Measurements from ENCODE around the gene SLC4A5.
"Not testable (repeated sequence)": the region's sequence is repeated elsewhere in the genome, so short reads cannot be mapped to it uniquely, and the experiment has no call there.

SLC4A5 gene

DNA sequence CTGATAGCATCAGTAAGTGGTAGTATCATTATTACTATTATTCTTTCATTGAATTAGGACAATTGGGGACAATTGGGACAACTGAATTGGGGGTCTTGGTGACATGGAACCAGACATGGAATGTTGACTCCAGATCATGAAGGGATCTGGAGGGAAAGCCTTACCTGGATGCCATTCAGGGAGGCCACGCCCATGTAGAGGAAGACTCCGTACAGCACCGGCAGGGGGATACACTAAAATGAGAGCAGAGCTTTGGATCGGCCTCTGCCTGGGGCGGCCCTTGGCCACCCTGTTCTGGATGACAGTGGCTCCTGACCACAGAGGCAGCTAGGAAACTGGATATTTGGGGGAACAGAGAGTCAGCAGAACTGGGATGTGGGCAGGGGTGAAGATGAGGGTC lies 115.6 kb downstream of the SLC4A5 start:
- no peak for DNase-seq

DNA sequence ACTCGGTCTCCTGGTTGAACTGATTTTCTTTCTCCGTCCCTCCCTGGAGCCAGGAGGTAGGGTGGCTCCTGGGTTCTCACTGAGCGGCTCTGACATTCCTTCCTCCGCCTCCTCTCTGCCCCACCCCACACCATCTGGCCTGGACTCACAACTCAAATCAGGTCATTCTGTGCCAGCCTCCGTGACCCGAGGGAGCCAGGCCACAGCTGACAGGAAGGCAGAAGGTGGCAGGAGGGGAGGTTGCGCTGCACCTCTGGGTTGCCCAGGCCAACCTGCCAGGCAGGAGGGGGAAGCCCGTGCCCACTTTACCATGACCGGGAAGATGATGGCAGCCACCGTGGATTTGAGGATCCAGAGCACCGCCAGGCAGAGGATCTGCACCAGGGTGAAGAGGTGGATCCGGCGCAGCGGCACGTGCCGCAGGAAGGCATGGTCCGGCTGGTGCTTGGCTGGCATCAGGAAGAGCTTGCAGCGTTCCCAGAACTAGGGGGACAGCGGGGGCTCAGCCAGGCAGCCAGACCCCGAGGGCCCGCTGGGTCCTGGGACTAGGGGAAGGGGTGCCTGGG lies 116.5 kb downstream of the SLC4A5 start:
- DNase-seq, result no peak

DNA sequence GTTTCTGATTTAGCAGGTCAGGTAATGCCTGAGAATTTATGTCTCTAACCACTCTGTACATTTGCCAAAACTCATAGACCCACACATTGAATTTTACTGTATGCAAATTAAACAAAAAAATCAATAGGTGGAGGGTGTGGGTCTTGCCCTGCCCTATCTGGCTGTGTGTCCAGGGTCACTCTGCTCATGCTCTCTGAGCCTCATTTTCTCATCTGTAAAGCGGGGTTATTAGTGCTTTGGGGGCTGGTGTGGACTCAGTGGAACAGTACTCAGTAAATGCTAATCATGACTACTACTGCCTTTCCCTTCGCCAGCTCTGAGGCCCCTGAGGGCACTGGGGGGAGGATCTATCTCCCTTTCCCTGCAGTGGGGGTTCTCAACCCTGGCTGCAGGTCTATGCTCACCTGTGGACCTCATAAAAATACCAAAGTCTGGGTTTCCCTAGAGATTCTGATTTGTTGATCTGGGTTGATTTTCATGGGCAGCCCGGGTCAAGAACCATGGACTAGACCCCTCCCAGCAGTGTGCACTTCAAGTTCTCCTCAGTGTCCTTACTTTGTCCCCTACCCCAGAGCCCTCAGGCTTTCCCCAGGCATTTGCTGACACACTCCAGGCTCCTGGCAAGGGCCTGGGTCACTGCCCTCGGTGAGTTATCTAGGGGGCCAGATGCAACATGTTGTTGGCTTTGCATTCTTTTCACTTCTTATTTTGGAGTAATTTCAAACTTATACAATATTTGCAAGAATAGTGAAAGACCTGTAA lies 117.3 kb downstream of the SLC4A5 start:
- no peak for DNase-seq

DNA sequence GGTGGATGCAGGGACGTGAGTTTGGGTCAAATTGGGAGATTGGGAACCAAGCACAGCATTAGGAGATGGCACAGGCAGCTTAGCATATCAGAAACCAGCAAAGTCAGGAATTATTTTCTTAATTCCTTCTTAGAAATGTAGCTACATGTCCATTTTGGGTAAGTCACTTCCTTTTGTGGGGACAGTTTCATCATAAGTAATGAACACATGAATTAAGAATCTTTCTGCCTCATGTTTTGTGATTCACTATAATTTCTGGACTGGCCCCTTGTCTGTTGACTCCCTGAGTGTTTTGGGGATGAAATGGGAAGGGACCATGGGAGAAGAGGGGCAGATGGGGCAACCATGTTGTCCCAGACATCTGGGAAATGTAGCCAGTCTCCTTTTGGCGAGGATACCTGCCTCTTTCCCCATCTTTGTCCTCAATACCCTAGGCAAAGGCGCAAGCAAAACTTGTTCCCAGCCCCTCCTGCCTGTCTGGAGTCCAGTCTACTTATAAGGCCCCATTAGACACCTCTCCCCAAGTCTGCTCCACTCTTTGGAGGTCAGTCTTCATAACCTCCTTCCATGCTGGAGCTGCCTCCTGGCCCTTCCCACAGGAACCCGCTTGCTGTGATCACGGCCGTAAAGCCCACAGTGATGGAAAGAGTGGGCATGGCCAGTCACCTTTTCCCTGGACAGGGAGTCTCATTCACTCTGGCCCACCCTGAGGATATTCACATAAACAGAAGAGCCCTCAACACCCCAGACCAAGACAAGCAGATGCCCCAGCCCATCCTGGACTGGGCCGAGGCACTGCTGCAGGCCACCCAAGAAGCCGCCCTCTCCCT lies 119.1 kb downstream of the SLC4A5 start:
- DNase-seq, result no peak

DNA sequence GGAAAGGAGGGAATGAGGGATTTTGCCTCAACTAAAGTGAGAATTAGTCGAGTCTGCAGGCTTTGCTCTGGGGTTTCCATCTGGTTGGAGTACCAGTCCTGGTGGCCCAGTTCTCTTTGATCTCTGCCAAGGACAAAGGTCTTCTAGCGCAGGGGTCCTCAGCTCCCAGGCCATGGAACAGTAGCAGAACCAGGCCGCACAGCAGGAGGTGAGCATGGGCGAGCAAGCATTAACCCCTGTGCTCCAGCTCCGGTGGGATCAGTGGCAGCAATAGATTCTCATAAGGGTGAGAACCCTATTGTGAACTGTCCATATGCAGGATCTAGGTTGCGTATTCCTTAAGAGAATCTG lies 120.9 kb downstream of the SLC4A5 start:
- no peak for DNase-seq

DNA sequence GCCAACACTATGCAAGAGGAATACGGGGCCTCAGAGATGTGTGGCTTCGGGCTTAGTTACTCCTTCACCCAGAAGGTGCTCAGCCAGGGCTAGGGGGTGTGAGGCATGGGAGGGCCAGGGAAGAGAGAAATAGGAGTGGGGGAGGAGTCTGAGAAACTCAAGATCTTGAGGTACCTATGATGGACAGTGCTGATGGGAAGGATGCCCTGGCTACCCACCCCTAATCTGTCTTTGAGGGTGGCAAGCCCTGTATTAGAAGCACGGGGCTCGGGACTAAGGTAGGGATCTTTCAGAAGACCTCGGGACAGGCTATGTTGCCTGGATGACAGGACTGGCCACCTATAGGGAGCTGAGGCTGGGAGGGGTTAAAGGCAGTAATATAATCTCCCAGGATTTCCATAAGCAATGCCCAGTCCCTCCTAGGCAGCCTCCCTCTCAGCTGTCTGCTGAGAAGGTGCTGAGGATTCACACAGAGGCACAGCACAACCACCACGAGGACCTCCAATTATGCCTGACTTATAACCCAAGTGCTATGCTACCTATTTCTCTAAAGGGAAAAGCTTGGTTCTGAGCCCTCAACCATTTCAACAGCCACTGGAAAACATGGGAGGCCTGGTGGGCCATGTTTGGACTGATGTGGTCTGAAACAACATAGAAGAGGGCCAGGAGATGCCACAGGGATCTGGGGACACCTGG lies 121.5 kb downstream of the SLC4A5 start:
- no peak for DNase-seq

DNA sequence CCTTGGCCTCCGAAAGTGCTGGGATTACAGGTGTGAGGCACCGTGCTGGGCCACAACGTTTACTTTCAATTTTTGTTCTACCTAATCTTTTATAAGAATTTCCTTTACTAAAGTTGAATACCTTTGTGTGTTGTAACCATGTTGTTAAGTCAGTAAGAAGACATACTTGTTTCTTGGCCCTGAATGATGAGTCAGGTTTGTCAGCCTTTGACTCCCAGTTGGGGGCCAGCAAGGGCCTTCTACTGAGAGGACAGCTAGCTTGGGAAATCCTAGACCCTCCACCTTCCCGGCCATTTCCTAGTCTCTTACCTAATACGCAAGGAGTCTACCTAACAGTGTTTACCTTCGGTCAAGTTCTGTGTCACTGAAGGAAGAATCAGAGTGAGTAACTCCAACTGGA lies 122.1 kb downstream of the SLC4A5 start:
- DNase-seq, result no peak

DNA sequence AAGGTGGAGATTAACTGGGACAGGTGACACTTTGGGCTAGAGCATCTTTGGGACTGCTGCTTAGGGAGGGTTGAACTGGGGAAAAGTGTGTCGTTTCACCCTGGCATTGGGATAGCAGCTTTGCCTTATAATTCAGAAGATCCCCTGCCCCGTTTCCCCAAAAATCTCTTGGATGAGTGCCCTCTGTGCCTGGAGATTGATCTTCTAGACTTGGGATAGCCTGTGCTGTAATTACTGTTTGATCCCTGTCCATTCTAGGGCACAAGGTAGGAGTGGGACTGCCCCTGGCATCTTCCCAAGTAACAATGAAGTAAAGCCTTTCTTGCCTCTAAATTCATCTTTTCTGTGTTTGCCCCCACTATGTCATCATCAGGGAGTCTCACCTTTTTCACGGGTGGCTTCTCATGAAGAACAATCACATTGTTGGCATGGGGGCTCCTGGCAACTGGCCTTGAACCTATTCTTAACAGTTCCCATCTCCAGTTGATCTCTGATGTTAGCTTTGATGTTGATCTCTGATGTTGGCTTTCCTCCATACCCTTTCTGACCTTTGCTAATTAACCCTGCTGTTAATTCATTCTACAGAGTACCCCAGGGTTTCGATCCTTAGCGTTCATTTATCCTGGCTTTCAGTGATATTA lies 123.2 kb downstream of the SLC4A5 start:
- no peak for DNase-seq

DNA sequence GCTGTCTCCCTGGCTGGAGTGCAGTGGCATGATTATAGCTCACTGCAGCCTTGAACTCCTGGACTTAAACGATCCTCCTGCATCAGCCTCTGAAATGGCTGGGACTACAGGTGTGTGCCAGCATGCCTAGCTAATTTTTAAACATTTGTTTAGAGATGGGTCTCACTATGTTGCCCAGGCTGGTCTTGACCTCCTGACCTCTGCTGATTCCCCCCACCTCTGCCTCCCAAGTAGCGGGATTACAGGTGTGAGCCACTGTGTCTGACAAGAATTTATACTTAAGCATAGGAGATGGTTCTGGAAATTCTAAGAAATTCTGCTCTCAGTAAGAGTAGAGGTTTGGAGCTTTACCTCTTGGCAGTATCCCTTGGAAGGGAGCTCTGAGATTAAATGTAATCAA lies 126.6 kb downstream of the SLC4A5 start:
- DNase-seq, result no peak

DNA sequence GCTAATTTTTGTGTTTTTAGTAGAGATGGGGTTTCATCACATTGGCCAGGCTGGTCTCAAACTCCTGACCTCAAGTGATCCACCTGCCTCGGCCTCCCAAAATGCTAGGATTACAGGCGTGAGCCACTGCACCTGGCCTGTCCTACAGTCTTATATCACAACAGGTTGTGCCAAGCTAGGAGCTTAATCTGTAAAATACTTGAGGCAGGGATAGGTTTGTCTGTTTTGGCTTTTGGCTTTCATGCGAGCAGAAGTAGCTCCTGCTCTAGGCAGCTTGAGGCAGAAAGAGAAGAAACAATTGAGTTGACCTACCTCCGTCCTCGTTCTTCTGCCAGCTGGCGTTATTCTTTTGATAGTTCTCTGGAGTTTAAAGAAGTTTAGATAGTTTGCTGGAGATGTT lies 127.4 kb downstream of the SLC4A5 start:
- DNase-seq, result not testable (repeated sequence)

DNA sequence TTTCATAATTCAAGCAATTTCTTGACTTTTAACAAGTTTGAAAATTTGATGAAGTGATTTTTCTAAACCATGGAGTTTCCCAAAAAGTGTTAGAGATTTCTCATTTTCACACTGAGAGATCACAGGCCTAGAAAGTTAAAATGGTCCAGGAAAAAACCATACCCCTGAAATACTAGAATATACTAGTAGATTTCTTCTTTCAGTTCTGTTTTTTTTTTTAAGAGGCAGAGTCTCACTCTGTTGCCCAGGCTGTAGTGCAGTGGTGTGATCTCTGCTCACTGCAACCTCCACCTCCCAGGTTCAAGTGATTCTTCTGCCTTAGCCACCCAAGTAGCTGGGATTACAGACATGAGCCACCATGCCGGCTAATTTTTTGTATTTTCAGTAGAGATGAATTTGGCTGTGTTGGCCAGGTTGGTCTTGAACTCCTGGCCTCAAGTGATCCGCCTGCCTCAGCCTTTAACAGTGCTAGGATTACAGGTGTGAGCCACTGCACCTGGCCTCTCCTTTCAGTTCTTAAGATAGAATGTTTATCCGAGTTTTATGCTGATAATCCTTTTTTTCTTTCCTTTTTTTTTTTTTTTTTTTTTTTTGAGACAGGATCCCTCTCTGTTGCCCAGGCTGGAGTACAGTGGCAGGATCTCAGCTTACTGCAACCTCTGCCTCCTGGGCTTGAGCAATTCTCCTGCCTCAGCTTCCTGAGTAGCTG lies 130.4 kb downstream of the SLC4A5 start:
- no peak for DNase-seq

DNA sequence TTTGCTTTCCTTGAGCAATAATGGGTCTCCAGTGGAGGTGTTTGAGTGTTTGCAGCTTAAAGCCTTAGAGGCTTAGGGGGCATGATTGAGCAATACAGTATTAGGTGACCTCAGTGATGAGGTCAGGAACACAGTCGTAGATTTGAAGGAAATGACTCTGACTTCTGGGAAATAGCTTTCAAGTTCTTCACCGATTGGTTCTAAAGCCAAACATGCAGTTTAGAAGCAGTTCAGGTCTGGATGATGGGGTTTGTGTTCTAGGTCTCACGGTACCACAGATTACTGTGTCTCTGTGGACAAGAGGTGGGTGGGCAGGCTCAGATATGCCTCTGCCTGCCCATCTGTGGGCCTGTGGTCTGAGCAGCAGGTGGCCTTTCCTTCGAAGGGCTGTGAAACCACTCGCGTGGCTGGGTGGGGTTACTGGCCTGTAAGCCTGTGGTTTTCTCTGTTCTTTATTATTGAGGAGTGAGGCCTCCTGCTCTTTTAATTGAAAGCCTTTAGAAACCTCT lies 137.0 kb downstream of the SLC4A5 start:
- no peak for DNase-seq

DNA sequence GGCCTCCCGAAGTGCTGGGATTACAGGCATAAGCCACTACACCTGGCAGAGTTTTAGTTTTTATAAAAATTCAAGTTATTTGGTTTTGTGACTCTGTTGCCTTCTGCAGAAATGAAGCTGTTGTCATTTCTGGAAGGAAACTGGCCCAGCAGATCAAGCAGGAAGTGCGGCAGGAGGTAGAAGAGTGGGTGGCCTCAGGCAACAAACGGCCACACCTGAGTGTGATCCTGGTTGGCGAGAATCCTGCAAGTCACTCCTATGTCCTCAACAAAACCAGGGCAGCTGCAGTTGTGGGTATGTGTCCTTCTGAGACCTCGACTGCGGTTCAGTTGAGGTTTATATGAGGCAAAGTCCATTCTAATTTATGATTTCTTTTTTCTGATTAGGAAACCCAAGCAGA lies 137.6 kb downstream of the SLC4A5 start:
- DNase-seq, result no peak

DNA sequence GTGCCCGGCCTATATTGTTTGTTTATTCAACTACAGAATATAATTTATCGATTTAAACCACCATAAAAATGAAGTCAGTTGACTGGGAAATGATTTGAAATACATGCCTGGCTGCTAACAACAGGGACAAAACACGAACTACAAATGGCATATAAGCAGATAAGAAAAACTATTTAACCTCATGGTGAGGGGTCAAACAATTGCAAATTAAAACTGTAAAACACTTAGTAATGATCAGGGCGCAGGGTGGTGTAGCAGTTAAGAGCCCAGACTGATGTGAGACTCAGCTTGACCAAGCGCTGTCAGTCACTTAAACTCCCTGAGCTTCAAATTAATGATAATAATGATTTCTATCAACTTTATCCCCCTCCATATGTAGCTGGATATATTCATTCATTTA lies 138.1 kb downstream of the SLC4A5 start:
- no peak for DNase-seq

DNA sequence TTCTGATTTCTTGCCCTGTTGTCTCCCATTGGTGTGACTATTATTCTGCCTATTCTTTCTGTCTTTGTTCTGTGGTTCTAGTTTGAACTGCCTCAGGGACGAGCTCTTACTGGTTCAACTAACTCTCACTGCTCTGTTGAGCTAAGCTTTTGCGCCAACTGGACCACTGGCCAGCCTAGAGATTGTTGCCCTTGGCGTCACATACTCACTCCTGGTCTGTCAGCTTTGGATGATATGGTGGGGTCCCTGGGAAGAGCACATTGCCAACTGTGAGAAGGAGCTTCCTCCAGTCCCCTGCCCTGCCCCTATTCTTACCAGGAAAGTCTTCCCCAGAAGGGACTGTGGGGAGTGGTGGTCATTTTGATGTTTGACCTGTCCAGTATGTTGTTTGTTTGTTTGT lies 138.8 kb downstream of the SLC4A5 start:
- DNase-seq, result no peak

DNA sequence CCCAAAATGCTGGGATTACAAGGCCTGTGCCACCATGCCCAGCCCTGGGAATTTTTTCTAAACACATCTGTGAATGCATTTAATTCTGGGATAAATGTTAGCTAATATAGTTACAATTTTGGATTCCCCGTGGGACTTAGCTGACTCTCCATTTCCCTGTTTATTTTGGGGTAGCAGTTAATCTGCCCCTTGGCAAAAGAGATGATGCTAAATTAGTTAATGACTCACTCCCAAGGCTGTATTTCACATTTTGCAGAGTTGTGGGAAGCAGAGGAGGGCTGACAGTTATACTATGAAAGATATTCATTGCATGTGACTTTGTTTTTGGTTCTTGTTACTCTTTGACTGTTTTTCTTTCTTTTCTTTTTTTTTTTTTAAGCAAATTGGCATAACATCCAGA lies 141.6 kb downstream of the SLC4A5 start:
- DNase-seq, result no peak

DNA sequence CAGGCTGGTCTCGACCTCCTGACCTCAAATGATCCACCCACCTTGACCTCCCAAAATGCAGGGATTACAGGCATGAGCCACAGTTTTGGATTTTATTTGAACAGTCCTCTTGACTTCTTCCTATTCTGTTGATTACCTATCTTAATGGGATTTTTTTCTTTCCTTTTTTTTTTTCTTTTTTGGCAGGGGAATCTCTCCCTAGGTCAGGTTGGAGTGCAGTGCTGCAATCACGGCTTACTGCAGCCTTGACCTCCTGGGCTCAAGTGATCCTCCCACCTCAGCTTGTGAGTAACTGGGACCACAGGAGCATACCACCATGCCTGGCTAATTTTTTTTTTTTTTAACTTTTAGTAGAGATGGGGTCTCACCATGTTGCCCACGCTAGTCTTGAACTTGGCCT lies 142.0 kb downstream of the SLC4A5 start:
- no peak for DNase-seq

DNA sequence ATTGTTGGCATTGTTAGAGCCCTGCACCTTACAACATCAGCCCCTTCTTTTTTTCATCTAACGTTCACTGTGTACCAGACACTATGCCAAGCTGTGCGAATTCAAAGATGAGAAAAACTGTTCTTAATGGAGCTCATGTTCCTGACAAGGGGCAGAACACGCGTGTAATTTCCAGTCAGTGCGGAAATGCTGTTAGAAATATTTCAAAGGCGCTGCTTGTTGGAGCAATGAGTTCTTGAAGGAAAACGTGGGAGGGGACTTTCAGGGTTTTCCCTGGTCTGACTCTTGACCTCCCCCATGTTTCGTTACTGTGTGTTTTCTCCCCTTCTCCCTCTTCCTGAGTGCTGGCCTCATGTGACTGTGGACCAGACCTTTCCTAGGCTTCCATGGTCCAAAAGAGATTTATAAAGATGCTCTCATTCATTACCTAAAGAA lies 143.3 kb downstream of the SLC4A5 start:
- no peak for DNase-seq

DNA sequence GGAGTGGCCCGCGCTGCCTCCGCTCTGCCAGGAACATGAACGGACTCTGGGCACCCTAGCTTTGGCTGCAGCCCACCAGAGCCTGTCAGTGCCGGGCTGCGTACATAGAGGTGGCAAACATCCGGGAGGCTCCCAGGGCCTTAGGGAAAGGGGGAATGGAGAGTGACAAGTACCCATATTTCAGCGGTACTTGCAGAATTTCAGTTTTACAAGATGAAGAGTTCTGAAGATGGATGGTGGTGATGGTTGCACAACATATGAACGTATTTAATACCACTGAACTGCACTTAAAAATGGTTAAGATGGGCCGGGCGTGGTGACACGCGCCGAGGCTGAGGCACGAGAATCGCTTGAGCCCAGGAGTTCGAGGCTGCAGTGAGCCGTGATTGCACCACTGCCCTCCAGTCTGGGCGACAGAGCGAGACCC lies 143.9 kb downstream of the SLC4A5 start:
- no peak for DNase-seq

DNA sequence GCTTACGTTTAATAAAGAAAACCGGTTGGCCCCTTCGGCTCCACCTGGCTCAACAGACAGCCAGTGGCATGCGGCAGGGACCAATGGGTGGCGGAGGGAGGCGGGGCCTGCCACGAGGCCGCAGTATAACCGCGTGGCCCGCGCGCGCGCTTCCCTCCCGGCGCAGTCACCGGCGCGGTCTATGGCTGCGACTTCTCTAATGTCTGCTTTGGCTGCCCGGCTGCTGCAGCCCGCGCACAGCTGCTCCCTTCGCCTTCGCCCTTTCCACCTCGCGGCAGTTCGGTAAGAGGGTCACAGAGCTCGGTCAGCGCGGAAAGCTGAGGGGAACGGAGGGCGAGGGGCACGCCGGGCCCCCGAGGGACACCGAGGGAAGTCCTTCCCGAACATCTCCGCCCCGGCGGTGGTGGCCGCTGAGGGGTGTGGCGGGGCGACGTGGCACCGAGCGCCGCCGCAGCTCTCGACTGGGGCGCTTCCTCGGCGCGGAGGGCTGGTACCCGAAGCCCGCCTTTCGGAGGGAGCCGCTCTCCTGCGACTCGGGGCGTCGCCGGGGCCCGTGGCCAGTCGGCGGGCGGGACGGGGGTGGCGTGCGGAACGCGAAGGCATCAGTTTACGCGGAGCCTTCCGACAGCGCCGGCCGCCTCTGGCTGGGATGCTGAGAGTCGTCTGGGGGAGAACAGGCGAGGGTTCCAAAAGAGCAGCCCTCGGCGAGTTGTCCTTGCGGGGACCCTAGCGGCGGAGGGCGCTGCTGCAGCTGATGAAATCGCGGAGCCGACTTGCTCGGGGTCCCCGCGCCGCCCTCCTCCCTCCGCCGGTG lies 144.5 kb downstream of the SLC4A5 start, which contains the start of gene MTHFD2:
TSS of gene MTHFD2 (plus strand) at position 155 of the 814 bp plus-strand sequence. CDS start at position 182, 27 bp downstream.
- DNase-seq, result peak; percentile 85

DNA sequence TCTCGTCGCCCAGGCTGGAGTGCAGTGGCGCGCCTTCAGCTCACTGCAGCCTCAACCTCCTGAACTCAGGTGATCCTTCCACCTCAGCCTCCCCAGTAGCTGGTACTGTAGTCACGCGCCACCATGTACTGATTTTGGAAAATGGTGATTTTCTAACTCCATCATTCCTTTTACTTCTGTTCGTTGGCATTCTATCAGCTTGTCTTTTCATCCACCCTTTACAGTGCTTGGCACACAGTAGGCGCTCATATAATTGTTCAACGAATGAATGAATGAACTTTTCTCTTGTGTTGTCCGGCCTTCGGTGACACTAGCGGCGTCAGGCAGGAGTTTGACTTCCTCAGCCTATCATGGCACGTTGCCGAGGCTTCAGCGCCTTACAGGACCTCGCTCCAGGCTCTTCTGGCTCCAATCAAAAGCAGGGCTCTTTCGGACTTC lies 145.2 kb downstream of the SLC4A5 start:
- no peak for DNase-seq

Measured in midbrain (tissue), 1 donor.